ENCODE measurements around the gene TOR1A. TPM values are rescaled to one million over a fixed set of nuclear protein-coding genes. Genes with fewer than 3 reads are reported as not detected.
A peak's percentile ranks its signal among the peaks of the same experiment; 100 is the strongest.

Gene TOR1A
- polyA plus RNA-seq, 1 donor (not counting 4 experiments of a cell fraction or from before 2014, with no cell fraction given), result 60.6 TPM

GRCh38 chr9:129773262-129774048, 50.5 kb downstream of the TOR1A start:
- FAIRE-seq (no peak), DNase-seq (ENCODE audit: low read depth, low spot score) (peak; percentile 90)
- Histone ChIP-seq H3K36me3 (ENCODE audit: control insufficient read depth in 2 of 2, extremely low read depth in 1 of 2, insufficient read depth in 2 of 2, low read length in 2 of 2) (no peaks in the 10 kb centered on the region), H3K27me3 (ENCODE audit: control insufficient read depth, extremely low read depth, insufficient read depth, low read length) (peaks cover 13% of the 10 kb centered on the region), H3K4me2 (ENCODE audit: control insufficient read depth, extremely low read depth, insufficient read depth, low read depth, low read length) (peak overlapping the region; percentile 29), H3K4me1 (ENCODE audit: control insufficient read depth, extremely low read depth, insufficient read depth, low read length) (peaks cover 28% of the 10 kb centered on the region), H4K20me1 (ENCODE audit: control insufficient read depth, extremely low read depth, insufficient read depth, low read length) (peaks cover 2% of the 10 kb centered on the region), H3K9me3 (ENCODE audit: control insufficient read depth, low read depth, low read length) (no peaks in the 10 kb centered on the region), H3K9me1 (ENCODE audit: control insufficient read depth, extremely low read depth, insufficient read depth, low read length) (no peaks in the 10 kb centered on the region), H3K27ac (ENCODE audit: control insufficient read depth, insufficient read depth, low read length) (no peak overlapping the region), H3K4me3 (ENCODE audit: control insufficient read depth in 2 of 3, extremely low read depth in 1 of 3, insufficient read depth in 2 of 3, low read depth in 1 of 3, low read length in 3 of 3) (no peak overlapping the region), H3K79me2 (ENCODE audit: control insufficient read depth, insufficient read depth, low read length) (no peaks in the 10 kb centered on the region), H2AFZ (ENCODE audit: control insufficient read depth, low read length) (no peak overlapping the region), H3K9ac (ENCODE audit: control insufficient read depth, extremely low read depth, insufficient read depth, low read length) (peak overlapping the region; percentile 39)
- TF ChIP-seq CTCF (optimal IDR thresholded peaks at IDR 0.05 in 1 of 3, IDR thresholded peaks at IDR 0.05 in 1 of 3, conservative IDR thresholded peaks at IDR 0.05 in 1 of 3; ENCODE audit: extremely low read depth in 1 of 3, insufficient read depth in 2 of 3, low read length in 3 of 3), result no peak
- no peak for TF ChIP-seq EZH2 (IDR thresholded peaks at IDR 0.05; ENCODE audit: low read length)
- dilution Hi-C loops (cut with MboI; ENCODE audit: extremely low pct_ligation_motif_present, low sequenced_read_pairs), result no loop called here

- no peak for FAIRE-seq
- Histone ChIP-seq H3K27ac (ENCODE audit: control insufficient read depth, insufficient read depth, low read length) (no peak overlapping the region), H4K20me1 (ENCODE audit: control insufficient read depth, extremely low read depth, insufficient read depth, low read length) (peaks cover 2% of the 10 kb centered on the region), H3K4me1 (ENCODE audit: control insufficient read depth, extremely low read depth, insufficient read depth, low read length) (peaks cover 10% of the 10 kb centered on the region), H3K9ac (ENCODE audit: control insufficient read depth, extremely low read depth, insufficient read depth, low read length) (no peak overlapping the region), H3K9me3 (ENCODE audit: control insufficient read depth, low read depth, low read length) (no peaks in the 10 kb centered on the region), H3K36me3 (ENCODE audit: control insufficient read depth in 2 of 2, extremely low read depth in 1 of 2, insufficient read depth in 2 of 2, low read length in 2 of 2) (no peaks in the 10 kb centered on the region), H3K27me3 (ENCODE audit: control insufficient read depth, extremely low read depth, insufficient read depth, low read length) (peaks cover 13% of the 10 kb centered on the region), H3K79me2 (ENCODE audit: control insufficient read depth, insufficient read depth, low read length) (no peaks in the 10 kb centered on the region), H3K9me1 (ENCODE audit: control insufficient read depth, extremely low read depth, insufficient read depth, low read length) (no peaks in the 10 kb centered on the region), H3K4me2 (ENCODE audit: control insufficient read depth, extremely low read depth, insufficient read depth, low read depth, low read length) (no peak overlapping the region), H2AFZ (ENCODE audit: control insufficient read depth, low read length) (no peak overlapping the region), H3K4me3 (ENCODE audit: control insufficient read depth in 2 of 3, extremely low read depth in 1 of 3, insufficient read depth in 2 of 3, low read depth in 1 of 3, low read length in 3 of 3) (no peak overlapping the region)
- no peak for TF ChIP-seq EZH2 (IDR thresholded peaks at IDR 0.05; ENCODE audit: low read length)
- TF ChIP-seq CTCF (optimal IDR thresholded peaks at IDR 0.05 in 1 of 3, IDR thresholded peaks at IDR 0.05 in 1 of 3, conservative IDR thresholded peaks at IDR 0.05 in 1 of 3; ENCODE audit: extremely low read depth in 1 of 3, insufficient read depth in 2 of 3, low read length in 3 of 3), result no peak
- dilution Hi-C loops (cut with MboI; ENCODE audit: extremely low pct_ligation_motif_present, low sequenced_read_pairs), result no loop called here
- DNase-seq (ENCODE audit: low read depth, low spot score), result no peak
Observed at GRCh38 chr9:129770741-129771140, 53.2 kb downstream of the TOR1A start.

Measured in keratinocyte (primary cell).